ENCODE measurements around the gene FILIP1. TPM values are rescaled to one million over a fixed set of nuclear protein-coding genes. Genes with fewer than 3 reads are reported as not detected.
"Not testable (repeated sequence)": the region's sequence is repeated elsewhere in the genome, so short reads cannot be mapped to it uniquely, and the experiment has no call there.

FILIP1 gene
- total RNA-seq, 2 experiments from 2014 or later: not detected

- ATAC-seq, CTCF ChIA-PET: not testable (repeated sequence)
These were observed 60.8 kb downstream of the FILIP1 start for GRCh38 chr6:75432809-75433208.

GRCh38 chr6:75431379-75431778, 62.2 kb downstream of the FILIP1 start:
- H3K36me3 Mint-ChIP-seq: no peaks in the 10 kb centered on the region
- H3K9me3 Mint-ChIP-seq (ENCODE audit: low read depth): no peaks in the 10 kb centered on the region
- no peak overlapping the region for H3K4me3 Mint-ChIP-seq

More at GRCh38 chr6:75432809-75433208, 60.8 kb downstream of the FILIP1 start:
- not testable (repeated sequence) for H3K27ac Mint-ChIP-seq; H3K4me3 Mint-ChIP-seq; DNase-seq; H3K4me1 Mint-ChIP-seq; H3K36me3 Mint-ChIP-seq; H3K9me3 Mint-ChIP-seq (ENCODE audit: low read depth)
- peaks cover 15% of the 10 kb centered on the region for H3K27me3 Mint-ChIP-seq

GRCh38 chr6:75430631-75431325, 62.8 kb downstream of the FILIP1 start:
- peaks cover 19% of the 10 kb centered on the region for H3K27me3 Mint-ChIP-seq
- H3K36me3 Mint-ChIP-seq: no peaks in the 10 kb centered on the region
- no peak overlapping the region for H3K27ac Mint-ChIP-seq

More at GRCh38 chr6:75431379-75431778, 62.2 kb downstream of the FILIP1 start:
- no peak for DNase-seq
- Mint-ChIP-seq H3K27ac (no peak overlapping the region), H3K27me3 (peaks cover 17% of the 10 kb centered on the region), H3K4me1 (peaks cover 5% of the 10 kb centered on the region)
- no peak for ATAC-seq
- CTCF ChIA-PET: no interaction called here

GRCh38 chr6:75429061-75429703, 64.4 kb downstream of the FILIP1 start:
- peaks cover 15% of the 10 kb centered on the region for H3K4me1 Mint-ChIP-seq
- no peak for DNase-seq
- no peak overlapping the region for H3K4me3 Mint-ChIP-seq
- H3K36me3 Mint-ChIP-seq: no peaks in the 10 kb centered on the region
- no peaks in the 10 kb centered on the region for H3K9me3 Mint-ChIP-seq (ENCODE audit: low read depth)
- ATAC-seq: no peak
- H3K27me3 Mint-ChIP-seq: peaks cover 4% of the 10 kb centered on the region
- H3K27ac Mint-ChIP-seq: no peak overlapping the region
- CTCF ChIA-PET: no interaction called here

More at GRCh38 chr6:75430631-75431325, 62.8 kb downstream of the FILIP1 start:
- no peaks in the 10 kb centered on the region for H3K9me3 Mint-ChIP-seq (ENCODE audit: low read depth)
- peaks cover 5% of the 10 kb centered on the region for H3K4me1 Mint-ChIP-seq
- DNase-seq (no peak), ATAC-seq (no peak)
- CTCF ChIA-PET: no interaction called here
- H3K4me3 Mint-ChIP-seq: no peak overlapping the region

GRCh38 chr6:75428204-75428603, 65.4 kb downstream of the FILIP1 start:
- H3K27ac Mint-ChIP-seq: no peak overlapping the region
- no peak overlapping the region for H3K4me3 Mint-ChIP-seq
- H3K9me3 Mint-ChIP-seq (ENCODE audit: low read depth): no peaks in the 10 kb centered on the region
- DNase-seq (no peak), ATAC-seq (no peak)
- no peaks in the 10 kb centered on the region for H3K36me3 Mint-ChIP-seq
- H3K27me3 Mint-ChIP-seq: peaks cover 7% of the 10 kb centered on the region
- CTCF ChIA-PET: no interaction called here
- H3K4me1 Mint-ChIP-seq: peaks cover 15% of the 10 kb centered on the region

- no peaks in the 10 kb centered on the region for H3K9me3 Mint-ChIP-seq (ENCODE audit: low read depth)
- no peaks in the 10 kb centered on the region for H3K36me3 Mint-ChIP-seq
- ATAC-seq (no peak), DNase-seq (no peak)
- H3K27me3 Mint-ChIP-seq: peaks cover 9% of the 10 kb centered on the region
- CTCF ChIA-PET: no interaction called here
- no peak overlapping the region for H3K4me3 Mint-ChIP-seq
- H3K27ac Mint-ChIP-seq: no peak overlapping the region
- H3K4me1 Mint-ChIP-seq: peaks cover 15% of the 10 kb centered on the region
These were observed 66.3 kb downstream of the FILIP1 start for GRCh38 chr6:75427329-75427728.

GRCh38 chr6:75424618-75425548, 68.7 kb downstream of the FILIP1 start:
- H3K4me1 Mint-ChIP-seq: peaks cover 9% of the 10 kb centered on the region
- H3K27me3 Mint-ChIP-seq: peaks cover 13% of the 10 kb centered on the region
- ATAC-seq: no peak
- CTCF ChIA-PET: no interaction called here
- no peak for DNase-seq
- H3K27ac Mint-ChIP-seq: no peak overlapping the region
- no peaks in the 10 kb centered on the region for H3K36me3 Mint-ChIP-seq
- H3K4me3 Mint-ChIP-seq: no peak overlapping the region
- no peaks in the 10 kb centered on the region for H3K9me3 Mint-ChIP-seq (ENCODE audit: low read depth)

- Mint-ChIP-seq H3K4me3 (no peak overlapping the region), H3K9me3 (ENCODE audit: low read depth) (no peaks in the 10 kb centered on the region), H3K4me1 (peaks cover 9% of the 10 kb centered on the region), H3K36me3 (no peaks in the 10 kb centered on the region), H3K27ac (no peak overlapping the region), H3K27me3 (peaks cover 14% of the 10 kb centered on the region)
- CTCF ChIA-PET: no interaction called here
- DNase-seq (no peak), ATAC-seq (no peak)
These were observed 70.2 kb downstream of the FILIP1 start for GRCh38 chr6:75423386-75423785.

- no peaks in the 10 kb centered on the region for H3K9me3 Mint-ChIP-seq (ENCODE audit: low read depth)
- H3K27me3 Mint-ChIP-seq: peaks cover 25% of the 10 kb centered on the region
- ATAC-seq (no peak), DNase-seq (no peak)
- H3K36me3 Mint-ChIP-seq: no peaks in the 10 kb centered on the region
- H3K4me1 Mint-ChIP-seq: peaks cover 9% of the 10 kb centered on the region
- CTCF ChIA-PET: no interaction called here
- H3K4me3 Mint-ChIP-seq: no peak overlapping the region
- H3K27ac Mint-ChIP-seq: no peak overlapping the region
These were observed 71.5 kb downstream of the FILIP1 start for GRCh38 chr6:75422024-75422639.

- Mint-ChIP-seq H3K4me3 (no peak overlapping the region), H3K27ac (no peak overlapping the region), H3K4me1 (peaks cover 9% of the 10 kb centered on the region), H3K36me3 (no peaks in the 10 kb centered on the region), H3K27me3 (peaks cover 25% of the 10 kb centered on the region), H3K9me3 (ENCODE audit: low read depth) (no peaks in the 10 kb centered on the region)
- no peak for ATAC-seq
- no peak for DNase-seq
- CTCF ChIA-PET: no interaction called here
These were observed 72.1 kb downstream of the FILIP1 start for GRCh38 chr6:75421316-75422023.

- peaks cover 27% of the 10 kb centered on the region for H3K27me3 Mint-ChIP-seq
- DNase-seq (no peak), ATAC-seq (no peak)
- no peak overlapping the region for H3K27ac Mint-ChIP-seq
- H3K9me3 Mint-ChIP-seq (ENCODE audit: low read depth): no peaks in the 10 kb centered on the region
- no peaks in the 10 kb centered on the region for H3K36me3 Mint-ChIP-seq
- peaks cover 3% of the 10 kb centered on the region for H3K4me1 Mint-ChIP-seq
- no peak overlapping the region for H3K4me3 Mint-ChIP-seq
- CTCF ChIA-PET: no interaction called here
These were observed 73.6 kb downstream of the FILIP1 start for GRCh38 chr6:75419980-75420379.

GRCh38 chr6:75419416-75419815, 74.2 kb downstream of the FILIP1 start:
- DNase-seq (no peak), ATAC-seq (no peak)
- Mint-ChIP-seq H3K27me3 (peaks cover 31% of the 10 kb centered on the region), H3K4me1 (no peaks in the 10 kb centered on the region), H3K27ac (no peak overlapping the region), H3K36me3 (no peaks in the 10 kb centered on the region), H3K9me3 (ENCODE audit: low read depth) (no peaks in the 10 kb centered on the region), H3K4me3 (no peak overlapping the region)
- CTCF ChIA-PET: interaction anchor here (1.0 kb wide), 1 partner anchor 145 kb away, joined by 3 read pairs; no protein-coding TSS in a partner anchor

GRCh38 chr6:75418233-75418632, 75.4 kb downstream of the FILIP1 start:
- DNase-seq: no peak
- Mint-ChIP-seq H3K9me3 (ENCODE audit: low read depth) (no peaks in the 10 kb centered on the region), H3K27ac (no peak overlapping the region), H3K27me3 (peaks cover 38% of the 10 kb centered on the region), H3K4me1 (no peaks in the 10 kb centered on the region), H3K36me3 (no peaks in the 10 kb centered on the region), H3K4me3 (no peak overlapping the region)
- CTCF ChIA-PET: interaction anchor here (1.1 kb wide), 1 partner anchor 128 kb away, joined by 3 read pairs; no protein-coding TSS in a partner anchor
- no peak for ATAC-seq
